HG03520 (cell line): ENCODE measurements around the gene SPAG4.

ENCODE experiments used
- ATAC-seq: cut with Tn5 transposase; IDR thresholded peaks from one replicate; pipeline ENCODE4 v1.9.1; 2021; ENCODE audit warnings: mild to moderate bottlenecking, moderate library complexity; ENCODE audit not compliant: unreplicated experiment

The SPAG4 gene, protein sequence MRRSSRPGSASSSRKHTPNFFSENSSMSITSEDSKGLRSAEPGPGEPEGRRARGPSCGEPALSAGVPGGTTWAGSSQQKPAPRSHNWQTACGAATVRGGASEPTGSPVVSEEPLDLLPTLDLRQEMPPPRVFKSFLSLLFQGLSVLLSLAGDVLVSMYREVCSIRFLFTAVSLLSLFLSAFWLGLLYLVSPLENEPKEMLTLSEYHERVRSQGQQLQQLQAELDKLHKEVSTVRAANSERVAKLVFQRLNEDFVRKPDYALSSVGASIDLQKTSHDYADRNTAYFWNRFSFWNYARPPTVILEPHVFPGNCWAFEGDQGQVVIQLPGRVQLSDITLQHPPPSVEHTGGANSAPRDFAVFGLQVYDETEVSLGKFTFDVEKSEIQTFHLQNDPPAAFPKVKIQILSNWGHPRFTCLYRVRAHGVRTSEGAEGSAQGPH

DNA sequence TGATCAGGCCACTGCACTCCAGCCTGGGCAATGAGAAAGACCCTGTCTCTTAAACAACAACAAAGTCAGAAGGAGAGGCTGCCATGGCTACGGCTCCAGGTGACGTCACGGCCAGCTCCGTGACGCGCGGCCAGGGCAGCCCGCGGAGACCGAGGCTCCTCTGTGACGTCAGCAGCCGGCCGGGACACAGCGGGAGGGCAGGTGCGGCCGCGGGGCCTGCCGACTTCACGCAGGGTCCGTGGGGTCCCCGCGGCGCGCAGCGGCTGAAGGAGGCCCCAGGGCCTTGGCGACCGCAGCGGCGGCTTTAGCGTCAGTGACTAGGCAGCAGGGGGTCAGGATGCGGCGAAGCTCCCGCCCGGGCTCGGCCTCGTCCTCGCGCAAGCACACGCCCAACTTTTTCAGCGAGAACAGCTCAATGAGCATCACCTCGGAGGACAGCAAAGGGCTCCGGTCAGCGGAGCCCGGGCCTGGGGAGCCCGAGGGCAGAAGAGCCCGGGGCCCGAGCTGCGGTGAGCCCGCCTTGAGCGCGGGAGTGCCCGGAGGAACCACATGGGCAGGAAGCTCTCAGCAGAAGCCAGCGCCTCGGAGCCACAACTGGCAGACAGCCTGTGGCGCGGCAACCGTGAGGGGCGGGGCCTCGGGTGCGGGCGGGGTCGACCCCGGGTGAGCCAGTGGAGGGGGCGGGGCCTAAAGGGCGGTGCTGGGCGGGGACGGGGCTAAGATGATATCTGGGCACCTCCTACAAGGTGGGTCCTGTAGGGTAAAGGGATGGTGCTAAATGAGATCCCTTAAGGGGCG is at the start of gene SPAG4:
TSS of gene SPAG4 (plus strand) at position 163 of the 798 bp plus-strand sequence. CDS start at position 338, 175 bp downstream.
- peak; percentile 74 for ATAC-seq

DNA sequence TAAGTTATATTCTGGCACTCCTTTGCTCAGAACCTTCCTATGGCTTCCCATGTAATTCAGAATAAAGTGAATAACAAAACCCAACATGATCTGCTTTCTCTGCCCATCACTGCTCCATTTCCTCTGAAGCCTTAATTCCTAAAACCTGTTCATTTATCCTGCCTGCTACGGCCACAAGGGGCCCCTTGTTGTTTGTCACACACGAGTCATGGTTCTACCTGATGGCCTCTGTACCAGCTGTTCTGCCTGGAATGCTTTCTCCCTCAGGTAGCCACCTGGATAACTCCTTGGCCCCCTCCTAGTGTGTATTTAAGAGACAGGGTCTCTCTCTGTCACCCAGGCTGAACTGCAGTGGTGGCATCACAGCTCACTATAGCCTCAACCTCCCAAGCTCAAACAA is 47.0 kb upstream of the SPAG4 start:
- no peak for ATAC-seq

DNA sequence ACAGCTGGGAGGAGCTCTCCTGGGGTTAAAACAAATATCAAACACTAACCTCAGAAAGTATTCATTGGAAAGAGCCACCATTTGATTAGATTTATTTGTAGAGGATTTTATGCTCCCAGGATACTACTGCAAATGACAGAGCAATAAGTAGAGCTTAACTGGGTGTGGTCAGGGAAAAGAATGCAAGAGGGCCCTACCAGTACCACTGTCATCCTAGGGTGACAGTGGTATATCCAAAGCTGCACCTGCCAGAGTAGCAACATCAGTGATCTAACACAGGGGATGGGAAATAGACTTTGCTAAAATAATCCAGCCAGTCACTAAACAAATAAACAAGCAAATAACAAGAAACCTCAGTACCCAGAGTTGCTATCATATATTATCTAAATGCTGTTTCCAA is 44.1 kb upstream of the SPAG4 start:
- ATAC-seq = no peak

DNA sequence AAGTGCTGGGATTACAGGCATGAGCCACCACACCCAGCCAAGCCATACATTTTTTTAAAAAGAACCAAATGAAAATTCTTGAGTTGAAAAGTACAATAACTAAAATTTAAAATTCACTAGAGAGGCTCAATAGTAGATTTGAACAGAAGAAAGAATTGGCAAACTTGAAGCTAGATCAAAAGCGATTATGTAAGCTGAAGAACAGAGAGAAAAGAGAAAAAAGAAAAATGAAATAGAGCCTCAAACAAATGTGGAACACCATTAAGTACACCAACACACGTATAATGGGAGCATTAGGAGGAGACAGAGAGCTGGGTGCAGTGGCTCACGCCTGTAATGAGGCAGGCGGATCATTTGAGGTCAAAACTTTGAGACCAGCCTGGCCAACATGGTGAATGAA is 42.8 kb upstream of the SPAG4 start:
- ATAC-seq = no peak

DNA sequence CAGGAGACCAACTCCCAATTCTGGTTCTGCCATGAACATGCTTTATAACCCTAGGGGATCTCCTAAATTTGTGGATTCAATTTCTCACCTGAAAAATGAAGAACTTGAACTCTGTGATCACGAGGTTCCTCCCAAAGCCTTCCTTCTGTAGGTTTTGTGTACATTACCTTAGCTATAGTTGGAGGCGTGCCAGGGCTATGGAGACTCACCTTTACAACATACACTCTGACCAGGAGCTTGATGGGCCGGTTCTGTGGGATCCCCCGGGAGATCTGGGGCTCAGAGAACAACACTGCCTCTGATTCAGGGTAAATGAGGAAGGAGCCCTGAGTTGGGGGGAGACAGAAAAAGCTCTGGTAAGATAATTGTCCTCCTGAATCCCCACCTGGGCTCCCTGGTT is 39.7 kb upstream of the SPAG4 start:
- no peak for ATAC-seq

DNA sequence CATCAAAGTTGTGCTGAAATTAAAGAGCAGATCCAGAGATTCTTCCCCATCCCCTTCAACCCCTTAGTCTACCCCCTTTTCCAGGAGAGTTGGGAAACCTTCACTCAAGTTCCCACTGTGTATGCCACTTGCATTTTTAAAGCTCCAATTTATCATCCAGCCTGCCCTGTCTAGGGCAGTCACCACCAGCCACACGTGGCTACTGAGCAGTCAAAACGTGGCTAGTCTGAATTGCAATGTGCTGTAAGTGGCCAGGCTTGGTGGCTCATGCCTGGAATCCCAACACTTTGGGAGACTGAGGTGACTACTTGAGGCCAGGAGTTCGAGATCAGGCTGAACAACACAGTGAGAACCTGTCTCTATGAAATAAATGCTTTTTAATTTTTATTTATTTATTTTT is 38.8 kb upstream of the SPAG4 start:
- ATAC-seq = no peak

DNA sequence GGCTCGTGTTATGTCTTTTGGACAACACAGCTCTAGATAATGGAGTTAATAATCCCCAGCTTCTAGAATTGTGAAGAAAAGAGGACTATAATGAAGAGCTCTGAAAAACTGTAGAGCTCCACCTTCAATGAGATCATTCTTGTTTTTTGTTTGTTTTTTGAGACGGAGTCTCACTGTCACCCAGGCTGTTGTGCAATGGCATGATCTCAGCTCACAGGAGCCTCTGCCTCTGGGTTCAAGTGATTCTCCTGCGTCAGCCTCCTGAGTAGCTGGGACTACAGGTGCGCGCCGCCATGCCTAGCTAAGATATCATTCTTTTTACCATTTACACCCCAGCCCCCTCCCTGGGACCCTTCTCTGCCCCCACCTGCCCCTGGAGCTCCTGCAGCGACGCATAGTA is 37.2 kb upstream of the SPAG4 start:
- no peak for ATAC-seq

DNA sequence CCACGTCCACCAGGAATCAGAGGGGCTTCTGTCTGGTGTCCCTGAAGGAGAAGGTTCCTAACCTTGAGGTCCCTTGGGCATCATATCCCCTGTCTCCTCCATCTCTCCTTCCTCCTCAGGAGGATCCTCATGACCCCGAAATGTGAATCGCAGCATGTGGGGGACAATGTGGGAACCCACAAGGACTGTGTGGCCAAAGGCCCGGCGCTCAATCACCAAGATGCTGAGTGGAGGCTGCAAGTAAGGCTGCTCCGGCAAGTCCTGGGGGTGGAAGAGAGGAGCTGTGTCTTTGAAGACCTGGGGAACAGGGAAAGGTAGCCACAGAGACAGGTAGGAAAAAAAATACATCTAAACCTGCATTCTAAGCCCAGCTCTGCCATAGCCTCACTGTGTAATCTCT is 36.4 kb upstream of the SPAG4 start:
- ATAC-seq = no peak

DNA sequence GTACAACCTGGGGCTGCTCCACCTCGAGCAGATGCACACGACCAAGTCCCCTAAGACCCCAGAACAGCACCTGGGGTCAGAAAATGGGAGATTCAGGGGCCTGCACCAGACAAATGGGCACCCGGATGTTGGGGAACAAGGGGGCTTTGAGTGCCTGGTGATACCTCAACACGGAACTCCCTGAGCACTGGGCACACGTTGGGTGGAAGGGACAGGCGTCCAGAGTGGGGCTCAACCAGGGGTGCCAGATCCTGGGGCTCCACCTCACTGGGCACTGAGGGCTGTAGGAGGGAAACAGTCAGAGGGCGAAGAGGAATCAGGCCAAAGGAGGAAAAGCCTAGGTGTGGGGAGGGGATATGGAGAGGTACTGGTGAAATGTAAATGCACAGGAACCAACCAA is 33.5 kb upstream of the SPAG4 start:
- no peak for ATAC-seq

DNA sequence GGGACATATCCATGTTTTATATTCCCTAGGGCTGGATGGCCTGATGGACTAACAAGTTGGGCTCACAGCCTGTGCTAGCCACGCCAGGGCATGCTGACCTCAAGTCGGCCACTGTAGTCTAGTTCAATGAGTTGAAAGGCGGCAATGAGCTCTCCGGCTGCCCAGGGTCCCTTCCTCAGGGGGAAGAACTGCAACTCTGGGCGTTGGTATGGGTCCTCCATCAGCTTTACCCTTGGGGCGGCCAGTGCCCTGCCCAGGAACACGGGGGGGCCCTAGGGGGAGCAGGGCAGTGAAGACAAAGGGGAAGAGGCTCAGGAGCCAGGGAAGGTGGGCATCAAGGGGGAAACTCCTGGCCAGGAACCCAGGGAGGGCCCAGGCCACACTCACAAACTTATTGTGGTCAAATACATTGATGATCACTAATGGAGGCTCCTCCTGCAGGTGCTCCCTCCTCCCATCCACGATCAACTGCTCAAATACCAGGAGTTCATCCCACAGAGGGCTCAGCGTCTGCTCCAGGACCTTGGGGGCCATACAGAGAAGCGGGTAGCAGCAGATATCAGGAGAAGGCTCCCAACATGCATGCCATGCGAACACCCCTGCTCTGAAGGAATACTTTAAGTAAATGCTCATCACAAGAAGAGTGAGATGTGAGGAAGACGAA is 32.8 kb upstream of the SPAG4 start:
- ATAC-seq = no peak

DNA sequence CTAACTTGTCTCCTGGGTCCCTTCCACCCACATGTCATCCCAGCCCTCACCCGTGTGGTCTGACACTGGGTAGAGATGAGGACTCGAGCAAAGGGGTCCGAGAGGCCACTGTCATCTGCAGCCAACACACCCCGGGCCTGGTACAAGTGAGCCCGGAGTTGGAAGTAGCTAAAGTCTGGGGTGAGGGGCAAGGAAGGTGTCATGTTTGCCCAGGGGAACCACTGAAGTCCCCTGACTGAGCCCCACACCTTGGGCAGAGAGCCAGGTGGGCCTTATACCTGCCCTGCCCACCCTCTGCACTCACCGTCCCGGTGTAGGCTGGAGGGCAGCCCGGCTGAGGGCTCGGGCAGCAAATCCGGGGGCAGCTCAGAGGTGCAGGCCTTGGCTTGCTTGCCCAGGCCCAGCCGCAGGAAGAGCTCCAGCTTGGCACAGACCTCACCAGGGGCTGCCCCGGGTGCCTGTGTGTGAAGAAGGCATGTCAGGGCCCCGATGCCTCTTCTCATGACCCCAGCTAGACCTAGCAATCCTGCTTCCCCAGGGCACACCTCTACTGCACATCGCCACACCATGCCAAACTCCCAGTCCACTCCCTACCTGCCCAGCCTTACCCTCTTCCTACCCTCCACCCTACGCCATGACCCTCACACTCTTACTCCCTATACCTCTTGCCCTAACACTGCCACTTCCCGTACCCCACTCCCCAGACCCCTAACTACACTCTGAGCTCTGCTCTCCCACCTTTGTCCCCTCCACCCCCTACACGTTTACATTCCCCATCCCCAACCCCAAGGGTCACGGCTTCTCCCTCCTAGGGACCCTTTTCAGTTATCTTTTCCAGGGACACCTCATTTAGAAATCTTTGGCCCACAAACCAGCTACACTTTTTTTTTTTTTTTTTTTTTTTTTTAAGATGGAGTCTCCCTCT is 31.7 kb upstream of the SPAG4 start:
- ATAC-seq = no peak

DNA sequence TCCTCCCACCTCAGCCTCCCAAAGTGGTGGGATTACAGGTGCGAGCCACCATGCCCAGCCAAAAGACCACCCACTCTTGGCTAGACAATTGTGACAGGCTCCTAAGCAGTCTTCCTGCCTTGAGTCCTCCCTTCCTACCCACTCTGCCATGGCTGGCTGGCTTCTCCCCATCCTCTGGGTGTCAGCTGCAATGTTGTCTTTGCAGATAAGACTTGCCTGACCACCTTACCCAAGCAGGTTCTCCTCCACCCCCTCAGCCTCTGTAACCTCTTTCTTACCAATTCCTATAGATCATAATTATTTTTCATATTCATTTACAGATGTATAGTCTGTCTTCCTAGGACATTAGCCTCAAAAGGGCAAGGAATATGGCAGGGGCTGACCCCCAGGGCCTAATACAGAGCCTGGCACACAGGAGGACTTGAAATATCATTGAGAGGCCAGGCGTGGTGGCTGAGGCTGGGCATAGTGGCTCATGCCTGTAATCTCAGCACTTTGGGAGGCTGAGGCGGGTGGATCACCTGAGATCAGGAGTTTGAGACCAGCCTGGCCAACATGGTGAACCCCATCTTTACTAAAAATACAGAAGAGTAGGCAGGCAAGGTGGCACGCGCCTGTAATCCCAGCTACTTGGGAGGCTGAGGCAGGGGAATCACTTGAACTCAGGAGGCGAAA is 28.7 kb upstream of the SPAG4 start:
- no peak for ATAC-seq

DNA sequence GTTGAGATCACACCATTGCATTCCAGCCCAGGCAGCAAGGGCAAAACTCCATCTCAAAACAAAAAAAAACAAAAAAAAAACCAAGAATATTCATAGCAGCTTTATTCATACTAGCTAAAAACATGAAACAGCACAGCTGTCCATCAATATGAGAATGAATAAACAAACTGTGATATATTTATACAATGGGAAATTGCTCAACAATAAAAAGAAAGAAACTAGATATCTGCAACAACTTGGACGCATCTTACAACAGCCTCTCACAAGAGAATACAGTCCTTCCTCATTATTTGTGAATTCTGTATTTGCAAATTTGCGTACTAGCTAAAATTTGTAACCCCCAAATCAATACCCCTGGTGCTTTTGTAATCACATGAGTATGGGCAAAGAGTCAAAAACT is 28.2 kb upstream of the SPAG4 start:
- ATAC-seq = no peak

DNA sequence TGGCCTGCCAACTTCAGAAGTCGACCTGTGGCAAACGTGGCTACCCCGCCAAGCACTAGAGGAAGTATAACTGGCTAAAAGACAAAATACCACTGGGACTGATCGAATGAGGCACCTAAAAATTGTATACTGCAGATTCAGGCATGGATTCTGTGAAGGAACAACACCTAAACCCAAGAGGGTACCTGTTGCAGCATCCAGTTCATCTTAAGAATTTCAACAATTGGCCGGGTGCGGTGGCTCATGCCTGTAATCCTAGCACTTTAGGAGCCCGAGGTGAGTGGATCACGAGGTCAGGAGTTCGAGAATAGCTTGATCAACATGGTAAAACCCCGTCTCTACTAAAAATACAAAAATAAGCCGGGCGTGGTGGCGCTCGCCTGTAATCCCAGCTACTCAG is 27.2 kb upstream of the SPAG4 start:
- no peak for ATAC-seq

DNA sequence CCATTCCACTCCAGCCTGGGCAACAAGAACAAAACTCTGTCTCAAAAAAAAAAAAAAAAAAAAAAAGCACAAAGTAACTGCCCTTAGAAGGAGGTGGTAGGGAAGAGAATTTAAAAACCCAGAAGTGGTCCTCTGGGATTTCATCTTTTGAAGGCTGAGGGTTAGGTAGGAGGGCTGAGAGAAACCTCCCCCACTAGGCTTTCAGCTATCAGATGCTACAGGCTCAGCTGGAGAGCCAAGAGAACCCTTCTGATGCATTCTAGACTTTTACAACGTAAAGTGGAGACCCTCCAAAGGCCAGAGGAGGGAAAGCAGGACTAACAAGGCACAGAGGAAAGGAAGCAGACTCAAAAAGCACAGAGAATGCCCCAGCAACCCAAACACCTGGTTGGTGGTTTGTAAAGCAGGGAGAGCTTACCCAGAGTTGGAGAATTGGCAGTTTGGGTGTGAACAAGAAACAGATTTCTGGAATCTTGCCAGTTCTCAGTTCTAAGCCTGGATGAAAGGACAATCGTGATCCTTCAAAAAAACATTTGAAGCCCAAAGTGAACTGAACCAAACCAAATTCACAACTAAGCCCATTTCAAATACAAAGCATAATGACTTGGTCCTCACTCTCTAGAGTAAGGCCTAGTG is 23.2 kb upstream of the SPAG4 start:
- no peak for ATAC-seq

DNA sequence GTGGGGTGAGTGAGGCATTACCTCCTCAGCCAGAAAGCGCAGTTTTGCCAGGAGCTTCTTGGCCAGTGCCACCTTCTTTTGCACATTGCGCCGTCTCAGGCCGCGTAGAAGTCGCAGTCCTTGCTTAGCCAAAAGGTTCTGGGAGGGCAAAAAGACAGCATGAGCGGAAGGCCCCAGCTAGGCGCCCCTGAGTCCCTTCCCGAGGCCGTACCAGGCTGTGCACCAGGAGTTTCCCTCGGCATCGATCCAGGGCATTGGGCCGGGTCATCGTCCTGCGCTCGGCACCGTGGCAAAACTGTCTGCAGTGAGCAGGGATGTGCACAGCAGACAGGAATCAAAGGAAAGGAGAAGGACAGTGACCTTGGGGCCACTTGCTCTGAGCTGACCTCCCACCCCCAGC is 20.2 kb upstream of the SPAG4 start:
- no peak for ATAC-seq

DNA sequence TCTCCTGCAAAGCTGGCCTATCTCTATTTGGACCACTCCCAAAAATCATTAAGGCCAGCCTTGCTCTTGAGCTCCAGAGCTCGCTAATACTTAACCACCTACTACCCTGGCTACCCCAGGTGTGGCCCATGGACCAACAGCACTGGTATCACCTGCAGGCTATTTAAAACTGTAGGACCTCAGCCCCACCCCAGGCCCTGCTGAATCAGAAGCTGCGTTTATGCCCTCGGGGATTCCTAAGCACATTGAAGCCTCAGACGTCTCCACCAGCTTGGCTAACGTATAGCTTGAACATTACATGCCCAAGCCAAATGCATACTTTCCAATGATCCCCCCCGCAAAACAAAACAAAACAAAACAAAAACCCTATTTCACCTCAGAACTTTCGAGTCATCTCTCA is 19.7 kb upstream of the SPAG4 start:
- ATAC-seq = no peak

DNA sequence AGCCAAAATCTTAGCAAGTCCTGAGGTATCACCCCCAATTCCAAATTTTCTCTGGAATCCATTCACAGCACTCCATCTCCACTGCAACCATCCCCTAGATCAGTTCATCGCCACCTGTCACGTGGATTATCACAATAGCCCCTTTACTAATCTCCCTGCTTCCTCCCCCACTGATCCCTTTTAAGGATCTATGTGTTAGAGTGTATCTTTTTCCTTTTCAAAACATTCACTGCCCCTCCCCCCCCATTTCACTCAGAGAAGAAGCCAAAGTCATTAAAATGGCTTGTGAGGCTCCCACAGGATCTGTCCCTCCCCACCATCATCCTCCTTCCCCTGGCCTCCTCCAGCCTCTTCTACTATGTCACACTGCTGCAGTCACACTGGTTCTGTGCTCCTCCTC is 18.4 kb upstream of the SPAG4 start:
- no peak for ATAC-seq

DNA sequence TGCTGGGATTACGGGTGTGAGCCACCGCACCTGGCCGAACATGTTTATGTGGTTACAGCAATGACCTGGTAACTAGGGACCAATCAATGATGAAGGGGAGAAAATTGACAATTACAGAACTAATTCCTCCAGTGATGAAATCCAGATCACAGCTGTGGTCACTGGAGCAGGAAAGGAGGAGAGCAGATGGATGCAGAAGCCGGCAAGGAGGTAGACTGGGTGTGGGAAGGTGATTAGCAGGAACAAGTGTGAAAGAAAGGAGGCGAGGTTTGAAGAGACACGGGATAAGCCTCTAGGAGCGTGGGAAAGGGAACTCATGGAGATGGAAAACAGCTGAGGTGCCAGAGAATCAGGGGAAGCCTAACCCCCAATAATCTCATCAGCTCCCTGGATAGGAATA is 17.2 kb upstream of the SPAG4 start:
- ATAC-seq = no peak
